ENCODE measurements around the gene ARHGAP4.

ARHGAP4 gene

DNA sequence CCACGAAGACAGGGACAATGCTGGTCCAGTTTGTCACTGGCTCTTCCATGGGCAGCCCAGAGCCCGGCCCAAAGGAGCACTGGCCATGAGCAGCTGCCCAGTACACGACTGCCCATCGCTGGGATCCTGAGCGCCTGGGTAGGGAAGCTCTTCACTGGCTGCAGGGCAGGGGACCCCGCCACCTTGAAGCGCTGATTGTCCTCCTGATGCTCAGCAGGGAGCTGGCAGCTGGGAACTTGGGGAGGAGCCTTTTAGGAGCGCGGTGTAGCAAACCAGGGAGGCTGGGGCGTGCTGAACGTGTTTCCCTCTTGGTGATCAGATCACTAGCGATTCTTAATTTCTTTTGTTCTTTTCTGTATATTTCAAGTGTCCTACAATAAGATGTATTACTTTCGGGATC lies 41.9 kb downstream of the ARHGAP4 start:
- Histone ChIP-seq H3K4me3 (ENCODE audit: low read depth, low read length) (no peak overlapping the region), H3K27ac (no peak overlapping the region), H3K27me3 (replicated peaks) (peaks cover 14% of the 10 kb centered on the region), H3K36me3 (replicated peaks) (no peaks in the 10 kb centered on the region)
- TF ChIP-seq, protein P1, sequence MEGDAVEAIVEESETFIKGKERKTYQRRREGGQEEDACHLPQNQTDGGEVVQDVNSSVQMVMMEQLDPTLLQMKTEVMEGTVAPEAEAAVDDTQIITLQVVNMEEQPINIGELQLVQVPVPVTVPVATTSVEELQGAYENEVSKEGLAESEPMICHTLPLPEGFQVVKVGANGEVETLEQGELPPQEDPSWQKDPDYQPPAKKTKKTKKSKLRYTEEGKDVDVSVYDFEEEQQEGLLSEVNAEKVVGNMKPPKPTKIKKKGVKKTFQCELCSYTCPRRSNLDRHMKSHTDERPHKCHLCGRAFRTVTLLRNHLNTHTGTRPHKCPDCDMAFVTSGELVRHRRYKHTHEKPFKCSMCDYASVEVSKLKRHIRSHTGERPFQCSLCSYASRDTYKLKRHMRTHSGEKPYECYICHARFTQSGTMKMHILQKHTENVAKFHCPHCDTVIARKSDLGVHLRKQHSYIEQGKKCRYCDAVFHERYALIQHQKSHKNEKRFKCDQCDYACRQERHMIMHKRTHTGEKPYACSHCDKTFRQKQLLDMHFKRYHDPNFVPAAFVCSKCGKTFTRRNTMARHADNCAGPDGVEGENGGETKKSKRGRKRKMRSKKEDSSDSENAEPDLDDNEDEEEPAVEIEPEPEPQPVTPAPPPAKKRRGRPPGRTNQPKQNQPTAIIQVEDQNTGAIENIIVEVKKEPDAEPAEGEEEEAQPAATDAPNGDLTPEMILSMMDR (IDR thresholded peaks at IDR 0.05; ENCODE audit: low read depth, low read length, missing control alignments), result no peak
- in situ Hi-C loops (cut with HindIII; ENCODE audit: low pct_ligation_motif_present, low sequenced_read_pairs), result no loop called here
- no peak for DNase-seq

DNA sequence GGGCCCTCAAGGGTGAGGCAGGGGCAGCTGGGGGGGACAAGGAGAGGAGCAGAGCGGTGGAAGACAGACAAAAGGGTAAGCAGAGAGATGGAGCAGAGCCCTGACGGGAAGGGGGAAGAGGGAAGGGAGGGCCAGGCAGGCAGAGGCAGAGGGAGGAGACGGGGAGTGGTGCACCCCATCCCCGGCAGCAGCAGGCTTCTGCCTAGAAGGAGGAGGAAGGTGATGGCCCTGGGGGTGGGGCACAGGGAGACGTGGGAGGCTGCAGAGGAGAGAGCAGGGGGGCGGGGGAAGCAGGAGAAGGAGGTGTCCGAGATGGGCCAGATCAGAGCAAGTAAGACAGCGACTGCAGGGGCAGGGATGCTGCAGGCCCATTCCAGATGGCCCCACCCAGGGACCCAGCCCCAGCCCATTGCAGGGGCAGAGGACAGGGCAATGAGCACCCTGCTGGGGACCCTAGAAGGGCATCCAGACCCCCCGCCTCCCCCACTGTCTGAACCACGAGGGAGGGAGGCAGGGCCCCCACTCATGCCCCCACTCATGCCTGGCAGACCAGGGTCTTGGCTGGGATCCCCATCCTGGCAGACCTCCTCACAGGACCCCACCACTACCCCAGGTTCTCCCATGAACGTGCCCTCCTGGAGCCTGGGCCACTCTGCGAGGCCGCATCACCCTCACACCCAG lies 42.8 kb downstream of the ARHGAP4 start:
- in situ Hi-C loops (cut with HindIII; ENCODE audit: low pct_ligation_motif_present, low sequenced_read_pairs), result no loop called here
- Histone ChIP-seq H3K27me3 (replicated peaks) (peaks cover 14% of the 10 kb centered on the region), H3K4me3 (ENCODE audit: low read depth, low read length) (no peak overlapping the region), H3K36me3 (replicated peaks) (no peaks in the 10 kb centered on the region), H3K27ac (no peak overlapping the region)
- no peak for DNase-seq
- TF ChIP-seq, protein P1 (IDR thresholded peaks at IDR 0.05; ENCODE audit: low read depth, low read length, missing control alignments), result no peak

DNA sequence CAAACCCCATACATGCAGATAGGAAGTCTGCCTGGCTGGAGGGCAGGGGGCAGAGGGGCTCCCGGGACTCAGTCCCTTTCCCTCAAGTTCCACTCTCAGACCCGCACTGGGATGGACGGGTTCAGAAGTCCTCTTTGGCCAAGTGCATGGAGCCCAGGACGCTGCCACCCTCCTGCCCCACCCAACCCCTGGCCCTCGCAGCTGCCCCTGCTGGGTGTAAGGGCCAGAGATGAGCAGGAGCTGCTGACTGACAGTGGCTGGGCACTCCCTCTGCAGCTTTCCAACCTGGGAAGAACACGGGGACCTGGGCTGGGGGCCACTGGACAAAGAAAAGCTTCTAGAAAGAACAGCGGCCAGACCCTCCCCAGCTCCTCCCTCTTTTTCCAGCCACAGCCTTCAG lies 43.5 kb downstream of the ARHGAP4 start:
- DNase-seq, result no peak
- H3K36me3 ChIP-seq (replicated peaks), result no peaks in the 10 kb centered on the region
- no peak overlapping the region for H3K27ac ChIP-seq
- in situ Hi-C loops (cut with HindIII; ENCODE audit: low pct_ligation_motif_present, low sequenced_read_pairs), result no loop called here
- H3K27me3 ChIP-seq (replicated peaks), result peaks cover 11% of the 10 kb centered on the region
- TF ChIP-seq, protein P1 (IDR thresholded peaks at IDR 0.05; ENCODE audit: low read depth, low read length, missing control alignments), result no peak
- no peak overlapping the region for H3K4me3 ChIP-seq (ENCODE audit: low read depth, low read length)

DNA sequence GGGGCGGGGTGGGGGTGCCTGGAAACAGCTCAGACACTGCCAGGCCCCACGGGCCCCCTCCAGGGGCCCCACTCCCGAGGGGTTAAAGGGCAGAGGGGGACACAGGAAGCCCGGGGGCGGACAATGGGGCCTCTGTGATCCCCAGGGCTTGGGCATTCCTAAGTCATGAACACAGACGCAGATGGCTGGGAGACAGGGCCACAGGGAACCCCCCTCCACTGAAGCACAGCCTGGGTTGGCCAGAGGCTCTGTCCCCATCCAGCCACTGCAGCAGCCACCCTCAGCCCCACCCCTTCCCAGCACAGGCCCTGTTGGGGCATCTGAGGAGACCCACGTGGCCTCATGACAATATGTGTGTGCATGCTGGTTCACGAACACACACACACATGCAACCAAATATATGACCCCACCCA lies 44.0 kb downstream of the ARHGAP4 start:
- Histone ChIP-seq H3K36me3 (replicated peaks) (no peaks in the 10 kb centered on the region), H3K27me3 (replicated peaks) (peaks cover 11% of the 10 kb centered on the region), H3K4me3 (ENCODE audit: low read depth, low read length) (no peak overlapping the region), H3K27ac (no peak overlapping the region)
- TF ChIP-seq, protein P1 (IDR thresholded peaks at IDR 0.05; ENCODE audit: low read depth, low read length, missing control alignments), result no peak
- DNase-seq, result peak; percentile 5
- in situ Hi-C loops (cut with HindIII; ENCODE audit: low pct_ligation_motif_present, low sequenced_read_pairs), result no loop called here

DNA sequence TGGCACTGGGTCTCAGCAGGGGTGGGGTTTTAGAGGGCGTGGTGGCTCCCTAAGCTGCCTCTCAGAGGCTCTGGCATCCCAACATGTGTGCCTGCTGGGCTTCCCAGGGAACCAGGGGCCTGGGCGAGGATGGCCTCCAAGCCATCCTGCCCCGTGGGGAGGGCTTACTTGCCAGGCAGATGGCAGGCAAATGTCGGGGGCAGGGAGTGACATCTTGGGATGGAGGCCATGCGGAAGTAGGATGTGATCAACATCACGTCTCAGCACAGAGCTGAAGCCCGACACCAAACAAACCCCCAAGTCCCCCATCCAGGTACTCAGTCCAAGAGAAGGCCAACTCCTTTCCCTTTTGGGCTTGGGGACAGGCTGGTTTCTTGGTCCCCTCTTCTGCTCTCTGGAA lies 44.8 kb downstream of the ARHGAP4 start:
- H3K27me3 ChIP-seq (replicated peaks), result peaks cover 5% of the 10 kb centered on the region
- H3K27ac ChIP-seq, result no peak overlapping the region
- no peaks in the 10 kb centered on the region for H3K36me3 ChIP-seq (replicated peaks)
- in situ Hi-C loops (cut with HindIII; ENCODE audit: low pct_ligation_motif_present, low sequenced_read_pairs), result no loop called here
- no peak for DNase-seq
- no peak overlapping the region for H3K4me3 ChIP-seq (ENCODE audit: low read depth, low read length)
- TF ChIP-seq, protein P1 (IDR thresholded peaks at IDR 0.05; ENCODE audit: low read depth, low read length, missing control alignments), result no peak

DNA sequence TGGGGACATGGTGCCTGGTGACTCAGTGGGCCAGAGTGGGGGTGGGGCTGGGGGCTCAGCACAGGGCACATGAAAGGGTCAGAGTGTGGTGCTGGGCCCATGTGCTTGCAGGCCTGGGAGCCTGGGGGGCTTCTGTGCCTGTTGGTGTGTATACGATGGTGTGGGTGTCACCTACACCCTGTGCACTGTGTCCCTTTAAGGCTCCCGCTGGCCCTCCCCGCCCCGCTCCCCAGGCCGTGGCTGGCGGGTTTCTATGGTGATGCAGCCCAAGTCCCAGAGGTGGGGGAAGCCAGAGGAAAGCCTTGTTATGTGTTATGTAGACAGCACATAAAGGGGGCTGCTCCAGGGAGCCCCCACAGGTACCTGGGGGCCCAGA lies 45.6 kb downstream of the ARHGAP4 start:
- DNase-seq, result no peak
- Histone ChIP-seq H3K27me3 (replicated peaks) (peaks cover 4% of the 10 kb centered on the region), H3K27ac (no peak overlapping the region), H3K36me3 (replicated peaks) (no peaks in the 10 kb centered on the region), H3K4me3 (ENCODE audit: low read depth, low read length) (no peak overlapping the region)
- in situ Hi-C loops (cut with HindIII; ENCODE audit: low pct_ligation_motif_present, low sequenced_read_pairs), result no loop called here
- TF ChIP-seq, protein P1 (IDR thresholded peaks at IDR 0.05; ENCODE audit: low read depth, low read length, missing control alignments), result no peak
